ENCODE results near the gene C16orf78.

DNA sequence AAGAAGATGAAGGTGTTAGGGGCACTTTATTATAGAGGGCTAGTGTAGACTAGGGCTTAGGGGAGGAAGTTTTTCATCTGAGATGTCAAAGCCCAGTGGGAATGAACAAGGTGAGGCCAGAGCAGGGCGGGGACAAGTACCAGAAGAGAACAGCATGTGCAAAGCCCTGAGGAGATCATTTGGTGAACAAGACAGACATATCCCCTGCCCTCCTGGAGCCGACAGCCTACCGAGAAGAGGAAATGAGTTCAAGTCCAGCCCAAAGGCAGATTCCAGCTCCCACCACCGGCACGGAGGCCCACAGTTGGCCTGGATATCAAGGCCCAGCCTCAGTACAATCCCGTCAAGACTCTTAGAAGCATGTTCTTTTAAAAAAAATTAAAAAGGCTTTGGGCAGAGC is 61.1 kb downstream of the C16orf78 start:
- TF ChIP-seq CTCF (IDR thresholded peaks at IDR 0.05) (no peak), EP300 (IDR thresholded peaks at IDR 0.05) (no peak), POLR2A (IDR thresholded peaks at IDR 0.05) (no peak)
